GM10266 (cell line): ENCODE measurements around the gene ARHGAP8.

Experiments used
- DNase-seq: peaks from one replicate; pipeline ENCODE4 v3.0.0; 2012; ENCODE audit errors: extremely low spot score
- CTCF ChIP-seq: IDR thresholded peaks from 2 replicates; pipeline ENCODE4 v1.5.1; 2012; ENCODE audit warnings: mild to moderate bottlenecking, low read depth; ENCODE audit not compliant: control insufficient read depth, insufficient read depth; ENCODE audit errors: missing control alignments

Gene ARHGAP8

GRCh38 chr22:44714703-44715350 lies 37.5 kb upstream of the ARHGAP8 start:
- DNase-seq = no peak
- no peak for TF ChIP-seq CTCF

- DNase-seq = no peak
- TF ChIP-seq CTCF = no peak
Observed at GRCh38 chr22:44718418-44718817, 34.0 kb upstream of the ARHGAP8 start.

GRCh38 chr22:44719586-44720368 lies 32.6 kb upstream of the ARHGAP8 start:
- no peak for TF ChIP-seq CTCF
- DNase-seq = no peak

DNA sequence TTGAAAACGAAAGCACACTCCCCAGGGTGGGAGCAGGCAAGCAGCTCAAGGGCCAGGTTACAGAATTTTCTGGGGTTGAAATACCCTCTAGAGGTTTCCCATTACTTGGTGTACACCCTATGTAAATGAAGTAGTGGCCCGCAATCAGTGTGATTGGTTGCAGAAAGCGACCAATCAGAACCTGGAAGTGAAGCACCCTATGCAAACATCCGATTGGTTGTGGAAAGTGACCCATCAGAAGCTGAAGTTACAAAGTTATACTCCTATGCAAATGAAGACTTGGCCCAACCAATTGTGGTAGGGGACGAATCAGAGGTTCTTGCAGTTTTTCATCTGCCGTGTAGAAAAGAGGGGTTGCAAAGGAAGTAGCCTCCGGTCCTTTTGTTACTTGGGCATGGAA lies 31.2 kb upstream of the ARHGAP8 start:
- DNase-seq = no peak
- TF ChIP-seq CTCF = no peak

DNA sequence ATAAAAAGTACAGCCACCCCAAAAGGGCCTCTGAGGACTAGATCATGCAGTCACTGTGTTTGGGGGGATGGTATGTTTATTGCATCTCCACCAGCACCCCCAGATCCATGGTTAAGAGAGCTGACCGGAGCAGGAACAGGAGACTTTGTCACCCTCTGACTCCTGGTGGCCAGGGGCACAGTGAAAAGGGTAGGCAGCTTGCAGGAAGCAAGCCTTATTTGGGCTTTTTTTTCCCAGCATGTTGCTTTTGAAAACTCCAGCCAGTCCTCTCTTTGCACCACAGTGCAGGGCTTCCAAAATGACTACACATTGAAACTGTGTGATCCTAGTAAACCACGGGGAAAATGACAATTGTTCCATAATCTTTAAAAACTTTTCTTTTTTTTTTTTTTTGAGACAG lies 29.8 kb upstream of the ARHGAP8 start:
- no peak for DNase-seq
- TF ChIP-seq CTCF = no peak

DNA sequence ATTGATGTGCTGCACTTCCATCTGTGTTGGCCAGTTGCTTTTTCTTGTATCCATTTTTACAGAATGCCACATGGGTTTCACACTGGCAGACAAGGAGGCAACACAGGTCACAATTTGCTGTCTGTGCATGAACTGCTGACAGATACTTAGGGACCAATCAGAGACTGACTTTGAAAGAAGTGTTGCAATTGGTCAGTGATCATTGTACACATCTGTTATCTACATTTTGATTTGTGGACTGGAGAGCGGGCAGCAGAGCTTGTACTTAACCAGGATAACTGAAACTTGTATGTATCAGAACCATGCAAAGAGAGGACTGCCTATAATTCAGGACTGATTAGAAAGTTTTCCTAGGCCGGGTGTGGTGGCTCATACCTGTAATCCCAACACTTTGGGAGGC lies 28.6 kb upstream of the ARHGAP8 start:
- no peak for TF ChIP-seq CTCF
- no peak for DNase-seq

DNA sequence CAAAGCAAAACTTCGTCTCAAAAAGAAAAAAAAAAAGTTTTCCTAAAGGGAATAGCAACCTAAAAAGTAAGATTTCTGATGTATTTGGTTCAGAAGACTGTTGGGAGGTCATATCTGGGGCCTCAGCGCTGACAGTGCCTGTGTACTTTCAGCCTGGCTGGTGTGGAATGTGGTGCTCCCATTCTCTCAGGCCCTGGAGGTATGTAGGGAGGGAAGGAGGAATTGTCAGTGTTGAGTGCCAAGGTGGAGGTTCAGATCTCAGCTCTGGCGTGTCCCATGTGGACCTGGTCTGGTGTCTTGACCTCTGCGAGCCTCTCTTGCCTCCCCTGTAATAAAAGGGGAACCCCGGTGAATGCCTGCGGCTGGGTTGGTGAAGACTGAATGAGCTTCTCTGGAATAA lies 28.0 kb upstream of the ARHGAP8 start:
- DNase-seq = no peak
- no peak for TF ChIP-seq CTCF
